Spleen (tissue), 11 donors: ENCODE results near the gene SRGAP1. TPM values are rescaled to one million over a fixed set of nuclear protein-coding genes. Genes with fewer than 3 reads are reported as not detected.

Experiments used
- DNase-seq: peaks from one replicate; pipeline ENCODE4 v3.0.0-alpha.2; 2020
- H3K27ac ChIP-seq, 8 donors: fragments of 200-600 bp; sonication (generic) in 7 of 8; 1 replicate in 4 of 8; 2 replicates in 4 of 8; pipeline versions ENCODE4 v1.5.0 to v1.8.0; 2016 to 2021; ENCODE audit warnings: inconsistent platforms in 4 of 8, mild to moderate bottlenecking in 4 of 8, moderate library complexity in 1 of 8
- H3K27me3 ChIP-seq, 7 donors: fragments of 200-600 bp; sonication (generic) in 6 of 7; replicated peaks in 1 of 7; 1 replicate in 4 of 7; 2 replicates in 3 of 7; pipeline versions ENCODE4 v1.5.0 to v1.8.0; 2016 to 2021; ENCODE audit warnings: inconsistent platforms in 3 of 7, mild to moderate bottlenecking in 1 of 7
- H3K36me3 ChIP-seq, 6 donors: fragments of 200-600 bp; sonication (generic) in 5 of 6; 1 replicate in 4 of 6; 2 replicates in 2 of 6; pipeline versions ENCODE4 v1.5.0 to v1.8.0; 2016 to 2021; ENCODE audit warnings: inconsistent platforms in 2 of 6
- H3K4me1 ChIP-seq, 6 donors: fragments of 200-600 bp; sonication (generic) in 5 of 6; 1 replicate in 3 of 6; 2 replicates in 3 of 6; pipeline versions ENCODE4 v1.5.0 to v1.8.0; 2016 to 2021; ENCODE audit warnings: inconsistent platforms in 3 of 6
- H3K4me3 ChIP-seq, 8 donors: fragments of 200-600 bp; sonication (generic) in 7 of 8; 1 replicate in 4 of 8; 2 replicates in 4 of 8; pipeline versions ENCODE4 v1.5.0 to v1.8.0; 2016 to 2021; ENCODE audit warnings: inconsistent platforms in 4 of 8, mild to moderate bottlenecking in 4 of 8, moderate library complexity in 2 of 8
- H3K9me3 ChIP-seq, 8 donors: fragments of 200-600 bp; sonication (generic) in 7 of 8; 1 replicate in 4 of 8; 2 replicates in 4 of 8; pipeline versions ENCODE4 v1.5.0 to v1.8.0; 2016 to 2021; ENCODE audit warnings: inconsistent platforms in 4 of 8
- CTCF ChIP-seq, 11 experiments: fragments of 200-600 bp in 7 of 11; fragments of 450-650 bp in 4 of 11; sonication (generic) in 4 of 11; IDR thresholded peaks in 8 of 11; conservative IDR thresholded peaks in 3 of 11; 1 replicate in 7 of 11; 2 replicates in 4 of 11; pipeline versions ENCODE4 v1.4.0 to v1.8.0; 2016 to 2021; ENCODE audit warnings: antibody characterized with exemption in 11 of 11, inconsistent platforms in 4 of 11, mild to moderate bottlenecking in 1 of 11
- POLR2A ChIP-seq, 3 donors: fragments of 450-650 bp; IDR thresholded peaks; one replicate each; pipeline ENCODE4 v1.5.1; 2017; ENCODE audit warnings: antibody characterized with exemption in 3 of 3, mild to moderate bottlenecking in 1 of 3
- POLR2AphosphoS5 ChIP-seq, 3 donors: sonication (generic); formaldehyde crosslinking; IDR thresholded peaks; one replicate each; pipeline ENCODE4 v1.5.1; 2017; ENCODE audit warnings: antibody characterized with exemption in 3 of 3
- WGBS, 5 donors: extraction: QIAGEN DNeasy Blood & Tissue Kit in 3 of 5; methylation state at CpG; one replicate each; pipeline versions ENCODE4 v1.1.5 to v1.1.7; 2013 to 2018; 5-methylcytosine and 5-hydroxymethylcytosine counted together
- intact Hi-C: fragments of 100-400 bp; cut with DNase I; formaldehyde crosslinking; loops from one replicate; pipeline ENCODE4 v1.15.0; 2023; ENCODE audit warnings: low total_unique reads
- polyA plus RNA-seq, 3 donors: library from polyadenylated mRNA; stranded (reverse); fragments of 200-250 nt; gene quantifications; one replicate each; pipeline ENCODE4 v1.2.1, GENCODE V29; 2013
- total RNA-seq, 7 donors: library from RNA; depleted of rRNA in 3 of 7; stranded (reverse); fragments of >200 nt in 3 of 7; fragmentation: NEBNext Ultra II Directional in 4 of 7; extraction: Animal tissue kit (Norgen Biotek cat#: 25700) in 4 of 7; gene quantifications; one replicate each; pipeline versions ENCODE4 v1.1.0 to v1.2.1, GENCODE V29; 2016 to 2021
- donor health status: healthy with polysubstance abuse.
- donor health status: DM: no; HTN: no; CAD: no; lungs with moderate emphysema.
- donor health status: DM: no; HTN: no; CAD: no.
- donor health status: Bipolar disorder and iron deficiency.
- donor health status: healthy.
- donor health status: DM: no; HTN: no; CAD: no.
- donor health status: DM: yes; HTN: yes; CAD: no.

SRGAP1 gene
- total and polyA plus RNA-seq, 10 donors = 0.37 to 20.1 (median 13.4) TPM

DNA sequence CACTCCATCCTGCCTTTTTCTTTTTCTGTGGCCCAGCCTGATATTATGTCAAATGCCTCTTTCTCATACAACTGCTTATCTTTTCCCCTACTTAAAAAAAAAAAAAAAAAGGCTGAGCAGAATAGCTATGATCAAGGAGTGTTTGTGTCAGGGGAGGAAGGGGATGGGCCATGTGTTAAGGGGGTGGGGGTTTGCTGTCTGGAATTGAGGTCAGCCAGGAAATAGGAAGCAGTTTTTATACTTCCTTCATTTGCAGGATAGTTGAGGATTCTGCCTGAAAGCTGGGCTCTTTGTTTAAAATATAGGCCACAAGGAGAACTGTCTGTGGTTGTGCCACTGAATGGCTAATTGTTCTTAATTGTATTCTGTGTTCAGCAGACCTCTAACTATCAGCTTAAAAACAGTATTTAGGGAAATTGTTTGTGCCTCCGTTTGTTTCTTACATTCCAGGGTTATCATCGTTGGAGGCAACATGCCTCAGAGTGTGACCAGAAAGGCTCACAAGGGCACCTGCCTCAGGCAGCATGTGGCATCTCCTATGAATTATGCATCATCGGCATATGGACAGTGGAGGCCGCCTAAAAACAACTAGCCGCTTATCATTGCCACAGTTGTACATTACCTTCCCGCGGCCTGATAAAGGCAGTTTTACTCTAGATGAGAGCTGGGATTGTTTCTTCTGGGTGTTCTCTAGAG, 96.0 kb downstream of the SRGAP1 start:
- intact Hi-C loops = no loop called here
- peak overlapping the region in 4 of 8 donors; percentile 46 to 74 (median 53) for H3K27ac ChIP-seq

DNA sequence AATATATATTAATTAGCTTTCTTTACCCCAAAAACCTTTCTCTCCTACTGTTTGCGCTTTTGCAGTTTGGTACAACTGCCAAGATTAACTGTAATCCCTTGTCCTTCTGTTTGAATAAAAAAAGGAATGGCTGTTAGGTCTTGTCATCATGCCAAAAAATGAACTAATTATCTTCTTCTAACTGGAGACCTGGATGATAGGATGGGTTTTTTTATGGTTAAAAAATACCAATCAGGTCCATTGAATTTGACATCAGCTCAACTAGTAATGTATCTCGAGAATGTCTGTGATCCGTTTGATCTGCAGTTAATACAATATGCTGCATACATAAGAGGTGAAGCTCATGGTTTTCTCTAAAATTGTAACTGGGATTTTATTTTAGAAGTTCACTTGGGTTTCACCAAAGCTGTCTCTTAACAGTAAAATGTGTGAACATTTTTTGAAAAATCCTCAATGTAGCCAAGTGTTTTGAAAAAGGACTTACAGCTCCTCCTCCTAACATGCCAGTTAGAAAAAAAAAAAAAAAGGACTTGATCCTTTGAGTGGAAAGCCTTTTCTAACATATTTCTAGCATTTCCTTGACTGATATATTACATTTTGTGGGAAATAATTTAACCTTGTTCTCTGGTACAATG, 96.8 kb downstream of the SRGAP1 start:
- H3K4me3 ChIP-seq = no peak overlapping the region
- WGBS, 5 donors = 91 to 97% (median 95%) methylated on average over 3 of the region's 3 CpGs
- DNase-seq = no peak
- H3K4me1 ChIP-seq = peaks cover 6 to 35% (median 14%) of the 10 kb centered on the region in 6 donors
- no peaks in the 10 kb centered on the region for H3K27me3 ChIP-seq
- peak overlapping the region in 4 of 8 donors; percentile 46 to 74 (median 53) for H3K27ac ChIP-seq
- H3K36me3 ChIP-seq = no peaks in the 10 kb centered on the region
- no peak for TF ChIP-seq CTCF (IDR thresholded peaks at IDR 0.05 in 8 of 11, conservative IDR thresholded peaks at IDR 0.05 in 3 of 11)
- no peak for TF ChIP-seq POLR2A (IDR thresholded peaks at IDR 0.05)
- no peak for TF ChIP-seq POLR2AphosphoS5 (IDR thresholded peaks at IDR 0.05)
- intact Hi-C loops = no loop called here
- H3K9me3 ChIP-seq = no peaks in the 10 kb centered on the region

More for the DNA sequence above, 96.0 kb downstream of the SRGAP1 start:
- no peaks in the 10 kb centered on the region for H3K27me3 ChIP-seq
- peaks cover 6 to 34% (median 14%) of the 10 kb centered on the region in 6 donors for H3K4me1 ChIP-seq
- WGBS, 5 donors = 77 to 86% (median 80%) methylated on average over 7 of the region's 7 CpGs
- TF ChIP-seq CTCF (IDR thresholded peaks at IDR 0.05 in 8 of 11, conservative IDR thresholded peaks at IDR 0.05 in 3 of 11) (no peak), POLR2AphosphoS5 (IDR thresholded peaks at IDR 0.05) (no peak), POLR2A (IDR thresholded peaks at IDR 0.05) (no peak)
- H3K9me3 ChIP-seq = no peaks in the 10 kb centered on the region
- DNase-seq = no peak
- no peak overlapping the region for H3K4me3 ChIP-seq
- no peaks in the 10 kb centered on the region for H3K36me3 ChIP-seq

DNA sequence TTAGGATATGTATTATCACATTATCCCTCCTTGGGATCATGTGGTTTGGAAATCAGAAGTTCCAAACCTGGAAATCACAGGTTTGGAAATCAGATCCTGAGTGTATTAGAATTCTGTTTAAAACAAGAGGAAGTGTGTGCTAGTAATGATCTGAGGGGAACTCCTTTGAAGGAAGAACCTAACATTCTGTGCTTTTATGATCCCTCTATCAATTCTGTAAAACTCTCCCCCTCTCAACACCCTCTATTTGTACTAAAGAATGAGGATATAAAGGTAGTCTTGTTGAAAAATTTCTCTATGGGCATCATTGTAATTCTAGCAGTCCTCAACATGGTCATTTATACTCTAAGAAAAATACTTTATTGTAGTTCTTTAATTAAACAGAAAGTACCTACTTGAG, 97.4 kb downstream of the SRGAP1 start:
- H3K4me1 ChIP-seq = peaks cover 6 to 35% (median 14%) of the 10 kb centered on the region in 6 donors
- H3K4me3 ChIP-seq = no peak overlapping the region
- no peaks in the 10 kb centered on the region for H3K27me3 ChIP-seq
- peak overlapping the region in 2 of 8 donors; percentile 1 to 4 for H3K27ac ChIP-seq
- no peak for TF ChIP-seq POLR2AphosphoS5 (IDR thresholded peaks at IDR 0.05)
- no peak for TF ChIP-seq POLR2A (IDR thresholded peaks at IDR 0.05)
- no peak for TF ChIP-seq CTCF (IDR thresholded peaks at IDR 0.05 in 8 of 11, conservative IDR thresholded peaks at IDR 0.05 in 3 of 11)
- intact Hi-C loops = no loop called here
- H3K9me3 ChIP-seq = no peaks in the 10 kb centered on the region
- no peaks in the 10 kb centered on the region for H3K36me3 ChIP-seq
- DNase-seq = no peak
